GM12891 (cell line): ENCODE measurements around the gene CMSS1.

Source experiments
- PAX5 ChIP-seq: IDR thresholded peaks from 2 replicates; pipeline ENCODE4 v1.6.1; 2011; ENCODE audit warnings: low read length, moderate library complexity, mild to moderate bottlenecking; ENCODE audit not compliant: insufficient read depth, severe bottlenecking
- POLR2A ChIP-seq: IDR thresholded peaks from 2 replicates; pipeline ENCODE4 v1.6.1; 2011; ENCODE audit warnings: low read depth, low read length, control low read depth
- POLR2AphosphoS5 ChIP-seq: IDR thresholded peaks from 2 replicates; pipeline ENCODE4 v1.6.1; 2011; ENCODE audit warnings: low read depth, low read length, control low read depth
- POU2F2 ChIP-seq: IDR thresholded peaks from 2 replicates; pipeline ENCODE4 v1.6.1; 2011; ENCODE audit warnings: low read depth, mild to moderate bottlenecking, control low read depth, low read length, moderate library complexity
- SPI1 ChIP-seq: IDR thresholded peaks from 2 replicates; pipeline ENCODE4 v1.6.1; 2011; ENCODE audit warnings: low read depth, low read length, control low read depth
- TAF1 ChIP-seq: IDR thresholded peaks from 2 replicates; pipeline ENCODE4 v1.6.1; 2011; ENCODE audit warnings: low read depth, low read length, control low read depth

- TF ChIP-seq POLR2A (no peak), POLR2AphosphoS5 (no peak), TAF1 (no peak), SPI1 (no peak), PAX5 (no peak), POU2F2 (no peak)
Measured at GRCh38 chr3:100226712-100227429, 409.2 kb downstream of the CMSS1 start.
